Stimulated activated CD4-positive, alpha-beta T cell treated with anti-CD3 and anti-CD28 coated beads, Interleukin-2, amount 100 ng/mL, for 4 hours (primary cell): ENCODE results near the gene INTS6.

Source experiments
- DNase-seq: peaks from one replicate; pipeline ENCODE4 v3.0.0-alpha.2; 2020; ENCODE audit warnings: low read depth

INTS6 gene

DNA sequence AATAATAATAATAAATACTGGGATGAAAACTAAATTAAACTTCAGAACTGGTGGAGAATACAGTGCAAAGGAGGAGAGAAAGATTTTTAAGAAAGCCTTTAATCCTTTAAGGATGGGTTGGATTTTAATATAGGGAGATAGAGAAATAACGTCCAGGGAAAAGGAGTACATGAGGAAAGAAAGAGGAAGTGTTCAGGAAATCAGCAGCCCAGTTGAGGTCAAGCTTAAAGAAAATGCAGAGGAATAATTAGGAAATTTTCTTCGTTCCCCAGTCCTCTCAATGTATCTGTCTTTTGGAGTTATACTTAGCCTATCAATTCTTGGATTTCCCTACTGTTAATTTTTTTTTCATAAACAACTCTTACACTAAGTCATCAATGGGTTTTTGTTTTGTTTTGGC is 47.7 kb downstream of the INTS6 start:
- DNase-seq = no peak

DNA sequence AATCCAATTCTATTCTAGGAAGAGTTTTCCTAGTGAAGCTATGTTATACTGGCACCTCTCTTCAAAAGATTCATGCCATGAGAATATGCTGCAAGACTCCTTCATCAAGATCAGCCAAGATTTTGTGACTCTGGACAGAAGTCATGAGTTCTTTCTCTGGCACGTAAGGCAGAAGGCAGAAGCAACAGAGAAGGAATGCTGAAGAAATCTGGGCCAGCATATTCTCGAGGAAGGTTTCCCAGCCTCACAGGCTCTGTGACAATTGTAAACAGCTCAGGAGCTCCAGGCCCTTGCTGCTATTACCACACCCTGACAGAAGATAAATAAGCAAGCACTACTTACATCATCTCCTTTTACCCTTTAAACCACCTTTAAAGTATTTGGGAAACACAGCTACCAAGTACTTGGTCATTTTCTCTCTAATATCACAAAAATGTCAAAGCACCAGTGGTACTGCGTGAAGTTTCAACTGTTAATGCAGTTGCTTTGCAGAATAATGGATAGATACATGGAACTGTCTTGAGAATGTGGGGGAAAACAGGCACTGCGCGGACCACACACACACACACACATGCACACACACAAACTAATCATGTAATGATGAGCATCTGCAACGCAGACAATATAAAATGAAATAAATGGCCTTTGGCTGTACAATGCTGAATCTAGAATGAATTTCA is 55.4 kb downstream of the INTS6 start:
- DNase-seq = no peak

GRCh38 chr13:51396352-51396751 is 56.5 kb downstream of the INTS6 start:
- no peak for DNase-seq

GRCh38 chr13:51394724-51395123 is 58.1 kb downstream of the INTS6 start:
- DNase-seq = no peak

GRCh38 chr13:51385114-51385513 is 67.7 kb downstream of the INTS6 start:
- no peak for DNase-seq

DNA sequence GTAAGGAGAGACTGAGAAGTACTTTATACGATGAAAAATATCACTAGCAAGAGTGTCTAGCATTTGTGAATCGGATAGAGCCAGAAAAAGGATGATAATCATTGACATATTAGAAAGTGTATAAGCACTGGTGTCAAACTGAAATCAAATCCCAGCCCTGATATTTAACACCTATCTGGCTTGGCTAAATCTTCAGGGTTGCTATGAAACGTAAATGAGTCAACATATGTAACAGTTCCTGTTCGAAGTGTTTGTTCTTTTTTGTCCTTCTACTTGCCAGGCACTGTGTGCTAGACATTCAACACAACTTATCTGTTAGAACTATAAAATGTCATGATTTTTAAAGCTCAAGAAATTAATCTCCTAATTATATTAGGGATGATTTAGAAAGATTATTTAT is 72.6 kb downstream of the INTS6 start:
- no peak for DNase-seq

- no peak for DNase-seq
Measured at GRCh38 chr13:51373451-51373850, 79.4 kb downstream of the INTS6 start.

DNA sequence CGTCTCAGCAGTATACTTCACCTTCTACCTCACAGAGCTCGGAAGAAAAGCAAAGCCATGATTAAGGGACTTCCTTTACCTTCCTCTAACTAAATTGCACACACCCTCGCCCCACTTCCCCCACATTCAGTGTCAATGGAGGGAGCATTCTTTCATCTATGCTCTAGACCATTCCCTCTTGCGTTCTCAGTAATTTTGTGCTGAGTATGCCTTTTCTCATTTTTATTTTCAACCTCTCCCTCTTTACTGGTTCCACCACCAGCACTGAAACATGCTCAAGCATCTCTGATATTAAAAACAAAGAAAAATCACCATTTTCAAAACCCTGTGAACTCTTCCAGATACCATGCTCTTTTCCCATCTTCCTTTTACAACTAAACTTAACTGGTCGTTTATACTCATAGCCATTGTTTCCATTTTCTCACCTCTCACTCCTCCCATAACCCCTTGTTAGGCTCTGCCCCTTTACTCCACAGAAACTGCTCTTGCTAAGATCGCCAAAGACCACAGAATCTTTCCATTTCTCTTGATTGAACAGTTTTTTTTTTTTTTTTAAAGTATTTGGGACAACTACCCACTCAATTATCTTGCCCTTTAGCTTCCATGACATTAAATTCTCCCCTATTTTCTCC is 81.0 kb downstream of the INTS6 start:
- no peak for DNase-seq

DNA sequence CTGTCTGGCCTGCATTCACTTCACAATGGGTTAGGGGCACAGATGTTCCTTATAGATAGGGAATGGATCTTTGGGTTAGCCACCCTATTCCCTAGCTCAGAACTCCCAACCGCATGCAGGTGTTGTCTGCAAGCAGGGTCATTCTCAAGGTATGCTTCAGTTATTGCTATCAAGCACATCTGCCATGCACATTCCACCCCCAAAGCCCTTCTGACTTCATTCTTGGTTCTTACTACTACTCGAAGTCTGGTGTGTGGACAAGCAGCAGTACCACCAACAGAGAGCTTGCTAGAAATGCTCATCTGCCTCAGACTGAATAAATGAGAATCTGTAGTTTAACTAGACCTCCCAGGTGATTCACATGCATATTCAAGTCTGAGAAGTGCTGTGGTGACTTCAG is 82.0 kb downstream of the INTS6 start:
- DNase-seq = no peak

DNA sequence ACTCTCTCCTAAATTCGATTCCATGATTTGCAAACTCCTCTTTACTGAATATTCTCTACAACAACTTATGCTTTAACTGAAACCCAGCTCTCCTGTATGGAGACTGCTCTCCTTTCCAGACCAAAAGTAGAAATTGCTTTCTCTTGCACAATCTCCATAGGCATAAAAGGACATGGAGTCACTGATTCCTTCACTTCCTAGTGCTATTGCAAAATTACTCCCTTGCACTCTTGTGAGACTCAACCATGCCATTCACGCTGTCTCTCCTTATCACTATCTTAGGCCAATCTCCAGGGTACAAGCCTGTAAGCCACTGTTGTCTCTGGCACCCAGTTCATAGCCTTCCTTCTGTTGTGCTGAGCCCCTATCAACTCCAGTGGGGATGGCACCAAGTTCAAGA is 82.7 kb downstream of the INTS6 start:
- DNase-seq = no peak

- DNase-seq = no peak
Measured at GRCh38 chr13:51364404-51365008, 88.3 kb downstream of the INTS6 start.

- no peak for DNase-seq
Measured at GRCh38 chr13:51363625-51364024, 89.2 kb downstream of the INTS6 start.

GRCh38 chr13:51361106-51361505 is 91.7 kb downstream of the INTS6 start:
- no peak for DNase-seq

- DNase-seq = no peak
Measured at GRCh38 chr13:51360489-51360888, 92.3 kb downstream of the INTS6 start.

GRCh38 chr13:51359352-51359751 is 93.5 kb downstream of the INTS6 start:
- no peak for DNase-seq

DNA sequence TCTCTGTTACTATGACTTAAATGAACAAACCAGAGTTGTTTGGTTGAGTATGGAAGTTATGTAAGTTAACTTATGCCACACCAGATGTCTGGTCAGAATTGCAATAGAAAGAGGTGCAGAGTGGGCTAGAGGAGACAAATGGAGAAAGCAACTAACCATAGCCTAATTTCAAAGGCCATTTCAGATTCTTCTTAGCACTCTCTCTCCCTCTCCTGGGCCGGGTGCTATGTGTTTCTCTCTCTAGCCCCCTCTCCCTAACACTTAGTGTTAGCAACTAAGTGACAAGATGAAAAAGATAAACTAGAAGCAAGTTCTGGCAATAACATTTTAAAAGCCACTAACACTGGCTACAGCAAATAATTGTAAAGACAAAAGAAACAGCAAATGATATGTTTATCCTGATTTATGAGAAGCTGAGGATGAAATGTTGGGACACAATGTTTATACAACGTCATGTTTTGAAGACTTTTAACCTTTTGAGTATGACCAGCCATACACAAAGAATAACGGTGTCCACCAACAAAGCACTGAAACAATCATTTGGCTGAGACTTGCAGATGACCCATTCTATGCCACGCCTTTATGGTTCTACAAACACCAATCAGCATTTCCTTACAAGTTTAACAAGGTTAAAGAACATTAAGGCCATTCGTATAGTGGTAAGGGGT is 94.8 kb downstream of the INTS6 start:
- DNase-seq = no peak

DNA sequence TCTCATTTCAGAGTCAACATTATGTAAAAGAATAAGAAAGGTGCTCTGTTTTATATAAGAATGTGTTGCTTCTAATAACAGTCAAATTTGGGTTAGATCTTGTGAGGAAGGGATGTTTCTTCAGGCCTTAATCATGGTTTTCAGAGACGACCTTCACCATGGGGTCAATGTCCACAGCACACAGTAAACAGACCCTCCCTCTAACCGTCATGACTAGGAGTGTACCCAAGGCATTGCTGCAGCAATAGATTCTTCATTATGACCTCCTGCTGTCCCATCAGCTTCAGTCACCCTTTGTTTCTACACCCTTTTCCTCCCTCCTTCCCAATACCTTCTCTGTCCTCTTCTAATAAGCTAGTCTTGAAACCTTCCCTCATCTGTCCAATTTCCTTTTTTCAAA is 97.6 kb downstream of the INTS6 start:
- no peak for DNase-seq

GRCh38 chr13:51349016-51349415 is 103.8 kb downstream of the INTS6 start:
- DNase-seq = no peak

GRCh38 chr13:51348069-51348967 is 104.5 kb downstream of the INTS6 start:
- DNase-seq = no peak

DNA sequence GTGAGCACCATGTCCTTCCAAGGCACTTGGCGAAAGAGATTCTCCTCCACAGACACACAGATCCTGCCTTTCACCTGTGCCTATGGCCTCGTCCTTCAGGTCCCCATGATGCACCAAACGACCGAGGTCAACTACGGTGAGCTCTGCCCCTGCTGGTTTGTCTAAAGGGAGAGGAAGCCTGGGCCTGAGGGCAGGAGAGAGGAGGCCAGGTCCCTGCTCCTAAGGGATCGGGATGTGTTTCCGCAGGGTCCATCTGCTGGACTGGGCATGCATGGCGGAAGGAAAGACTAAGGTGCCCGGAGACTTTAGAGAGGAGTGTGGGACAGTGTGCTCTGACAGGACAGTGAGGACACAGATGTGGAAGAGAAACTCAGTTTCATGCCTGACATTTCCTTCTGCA is 105.7 kb downstream of the INTS6 start:
- DNase-seq = no peak

GRCh38 chr13:51346397-51346796 is 106.4 kb downstream of the INTS6 start:
- DNase-seq = no peak

GRCh38 chr13:51343475-51343874 is 109.4 kb downstream of the INTS6 start:
- no peak for DNase-seq
